HG03108 (cell line): ENCODE data around the gene TMC8.

Experiments
- ATAC-seq: cut with Tn5 transposase; IDR thresholded peaks from one replicate; pipeline ENCODE4 v1.9.1; 2021; ENCODE audit warnings: moderate library complexity; ENCODE audit not compliant: unreplicated experiment

The TMC8 gene

DNA sequence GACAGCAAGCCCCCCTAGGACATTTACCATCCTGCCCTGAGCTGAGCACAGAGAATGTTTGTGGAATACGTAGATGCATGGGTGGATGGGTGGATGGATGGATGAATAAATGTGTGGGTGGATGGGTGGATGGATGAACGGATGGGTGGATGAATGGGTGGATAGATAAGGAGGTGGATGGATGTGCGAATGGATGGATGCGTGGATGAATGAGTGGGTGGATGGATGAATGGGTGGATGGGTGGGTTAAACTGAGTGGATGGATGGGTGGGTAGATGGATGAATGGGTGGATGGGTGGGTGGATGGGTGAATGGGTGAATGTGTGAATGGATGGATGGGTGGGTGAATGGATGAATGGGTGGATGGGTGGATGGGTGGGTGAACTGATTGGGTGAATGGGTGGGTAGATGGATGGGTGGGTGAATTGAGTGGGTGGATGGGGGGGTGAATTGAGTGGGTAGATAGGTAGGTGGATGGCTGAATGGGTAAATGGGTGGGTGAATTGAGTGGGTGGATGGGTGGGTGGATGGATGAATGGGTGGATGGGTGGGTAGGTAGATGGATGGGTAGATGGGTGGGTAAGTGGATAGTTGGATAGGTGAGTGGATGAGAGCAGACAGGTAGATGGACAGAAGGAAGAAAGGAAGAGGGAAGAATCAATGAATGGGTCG lies 7.2 kb upstream of the TMC8 start:
- ATAC-seq, result no peak

DNA sequence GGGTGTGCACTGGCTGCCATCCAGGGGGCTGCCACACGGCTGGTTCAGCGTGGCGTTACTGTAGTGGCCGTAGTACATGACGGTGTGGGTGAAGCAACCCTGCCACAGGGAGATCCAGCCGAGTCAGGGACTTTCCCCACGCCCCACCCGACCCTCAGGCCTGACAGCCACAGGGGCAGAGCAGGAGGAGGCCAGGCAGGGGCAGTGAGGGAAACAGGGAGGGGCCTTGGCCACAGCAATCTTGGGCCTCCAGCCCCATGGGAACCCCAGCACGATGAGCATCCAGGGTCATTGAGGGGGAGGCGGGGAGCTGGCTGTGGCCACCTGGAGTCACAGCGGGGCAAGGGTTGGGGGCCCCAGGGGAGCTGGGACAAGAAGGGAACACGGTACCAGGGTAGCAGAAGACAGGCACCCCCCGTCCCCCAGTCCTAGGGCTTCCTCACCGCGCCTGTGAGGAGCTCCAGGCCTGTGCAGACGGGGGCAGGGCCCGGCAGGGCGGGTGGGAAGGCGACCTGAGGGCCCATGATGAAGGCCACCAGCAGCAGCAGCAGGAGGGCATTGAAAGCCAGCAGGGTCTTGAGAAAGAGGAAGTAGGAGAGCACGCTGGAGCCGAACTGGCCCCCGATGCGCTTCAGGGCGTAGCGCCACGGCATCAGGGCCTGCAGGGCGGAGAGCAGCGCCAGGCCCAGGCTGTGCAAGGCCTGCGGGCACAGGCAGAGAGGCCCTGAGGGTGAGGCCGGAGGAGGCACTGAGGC lies 6.3 kb upstream of the TMC8 start:
- ATAC-seq, result no peak

DNA sequence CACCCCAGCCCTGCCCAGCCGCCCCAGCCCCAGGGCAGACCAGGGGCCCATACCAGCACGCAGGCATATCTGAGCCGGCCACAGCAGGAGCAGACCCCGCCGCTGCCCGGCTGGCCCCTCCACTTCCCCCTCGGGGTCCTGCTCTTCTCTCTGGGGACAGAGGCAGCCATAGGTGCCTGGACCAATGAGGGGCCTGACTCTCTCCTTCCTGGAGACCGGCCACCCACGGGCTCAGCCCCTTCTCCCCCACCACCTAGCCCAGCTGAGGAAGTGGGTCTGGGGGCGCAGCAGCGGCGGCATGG lies 5.8 kb upstream of the TMC8 start:
- ATAC-seq, result no peak

GRCh38 chr17:78125138-78125913 lies 5.2 kb upstream of the TMC8 start:
- no peak for ATAC-seq

GRCh38 chr17:78125976-78126894 lies 4.3 kb upstream of the TMC8 start:
- no peak for ATAC-seq

DNA sequence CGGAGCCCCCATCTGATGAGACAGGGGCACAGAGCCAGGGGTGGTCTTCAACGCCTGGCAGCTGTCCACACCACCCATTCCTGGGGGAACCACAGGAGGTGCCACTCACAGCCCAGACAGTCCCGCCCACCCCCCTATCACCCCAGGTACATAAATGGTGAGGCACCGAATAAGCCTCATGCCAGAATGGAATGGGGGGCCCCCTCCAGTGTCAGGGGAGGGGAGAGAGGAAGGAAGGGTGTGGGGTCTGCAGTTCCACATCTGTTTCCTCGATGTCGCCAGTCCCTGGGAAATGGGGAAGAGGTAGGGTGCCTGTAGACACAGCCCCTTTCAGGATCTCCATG lies 3.7 kb upstream of the TMC8 start:
- no peak for ATAC-seq

DNA sequence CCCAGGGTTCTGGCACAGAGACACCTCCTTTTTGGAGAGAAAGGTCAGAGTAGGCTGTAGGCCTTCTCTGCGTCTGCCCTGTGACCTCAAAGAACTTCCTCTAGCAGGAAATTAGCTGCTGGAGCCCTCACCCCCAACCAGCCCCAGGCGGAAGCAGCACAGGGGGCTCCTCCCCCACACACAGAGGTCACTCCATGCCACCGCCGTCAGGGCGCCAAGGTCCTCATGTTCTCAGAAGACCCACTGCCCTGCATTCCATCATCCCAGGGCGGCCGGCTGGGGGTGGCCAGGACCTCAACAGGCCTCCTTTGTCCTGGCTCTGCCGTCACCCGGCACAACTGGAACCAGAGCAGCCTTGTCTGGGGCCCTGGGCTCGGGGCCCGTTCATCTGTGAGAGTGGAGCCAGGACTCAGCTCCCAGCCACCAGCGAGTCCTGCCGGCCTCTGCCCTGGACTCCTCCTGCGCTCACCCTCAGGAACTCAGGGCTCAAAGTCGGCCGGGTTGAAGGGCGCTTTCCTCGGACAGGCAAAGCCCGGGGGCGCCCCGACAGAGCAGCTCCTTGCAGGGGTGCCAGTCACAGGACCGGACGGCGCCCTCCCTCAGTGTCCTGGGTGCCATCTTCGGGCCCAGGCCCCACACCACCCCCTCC lies 3.2 kb upstream of the TMC8 start:
- no peak for ATAC-seq

- no peak for ATAC-seq
Measured at GRCh38 chr17:78127888-78128550, 2.6 kb upstream of the TMC8 start.

DNA sequence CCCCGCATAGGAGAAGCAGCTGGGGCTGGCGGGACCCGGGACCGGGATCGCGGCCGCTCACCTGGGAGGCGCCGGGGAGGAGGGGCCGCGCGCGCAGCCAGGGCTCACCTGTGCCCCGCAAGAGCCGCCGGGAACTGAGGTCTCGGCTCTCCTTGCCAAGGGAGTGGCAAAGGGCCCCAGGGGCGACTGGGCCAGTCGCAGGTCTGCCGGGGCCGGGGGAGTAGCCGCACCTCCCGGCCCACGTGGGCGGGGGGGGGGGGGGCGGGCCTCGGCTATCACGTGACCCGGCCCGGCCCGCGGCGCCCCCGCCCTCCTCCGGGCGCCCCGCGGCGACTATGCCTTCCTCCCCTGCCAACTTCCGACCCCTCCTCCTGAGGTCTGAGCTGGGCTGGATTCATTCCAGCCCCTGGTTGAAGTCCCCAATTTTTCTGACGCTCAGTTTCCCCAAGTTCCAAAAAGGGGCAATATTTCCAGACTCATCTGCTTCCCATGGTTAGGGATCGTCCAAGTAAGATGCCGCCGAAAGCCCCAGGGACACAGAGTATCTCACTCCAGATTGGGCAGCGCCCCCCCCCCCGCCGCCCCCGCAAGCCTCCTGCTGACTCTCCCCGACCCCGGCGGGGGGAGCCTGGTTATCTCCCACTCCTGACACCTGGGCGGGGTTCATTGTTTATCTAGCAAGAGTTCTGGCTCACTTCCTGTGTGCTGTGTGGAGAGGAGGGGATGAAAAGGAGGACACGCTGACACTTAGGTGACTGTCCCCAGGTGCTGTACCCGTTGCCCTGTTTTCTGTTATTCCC lies 1.8 kb upstream of the TMC8 start, which contains the start of gene TMC6:
Gene TMC6 (minus strand): TSS at position 205 of the 800 bp plus-strand sequence. CDS start 1,923 bp downstream, outside the sequence.
- no peak for ATAC-seq

GRCh38 chr17:78129351-78130089 lies 1.1 kb upstream of the TMC8 start:
- no peak for ATAC-seq

- ATAC-seq, result no peak
Measured at GRCh38 chr17:78130090-78130436, 508 bp upstream of the TMC8 start.

DNA sequence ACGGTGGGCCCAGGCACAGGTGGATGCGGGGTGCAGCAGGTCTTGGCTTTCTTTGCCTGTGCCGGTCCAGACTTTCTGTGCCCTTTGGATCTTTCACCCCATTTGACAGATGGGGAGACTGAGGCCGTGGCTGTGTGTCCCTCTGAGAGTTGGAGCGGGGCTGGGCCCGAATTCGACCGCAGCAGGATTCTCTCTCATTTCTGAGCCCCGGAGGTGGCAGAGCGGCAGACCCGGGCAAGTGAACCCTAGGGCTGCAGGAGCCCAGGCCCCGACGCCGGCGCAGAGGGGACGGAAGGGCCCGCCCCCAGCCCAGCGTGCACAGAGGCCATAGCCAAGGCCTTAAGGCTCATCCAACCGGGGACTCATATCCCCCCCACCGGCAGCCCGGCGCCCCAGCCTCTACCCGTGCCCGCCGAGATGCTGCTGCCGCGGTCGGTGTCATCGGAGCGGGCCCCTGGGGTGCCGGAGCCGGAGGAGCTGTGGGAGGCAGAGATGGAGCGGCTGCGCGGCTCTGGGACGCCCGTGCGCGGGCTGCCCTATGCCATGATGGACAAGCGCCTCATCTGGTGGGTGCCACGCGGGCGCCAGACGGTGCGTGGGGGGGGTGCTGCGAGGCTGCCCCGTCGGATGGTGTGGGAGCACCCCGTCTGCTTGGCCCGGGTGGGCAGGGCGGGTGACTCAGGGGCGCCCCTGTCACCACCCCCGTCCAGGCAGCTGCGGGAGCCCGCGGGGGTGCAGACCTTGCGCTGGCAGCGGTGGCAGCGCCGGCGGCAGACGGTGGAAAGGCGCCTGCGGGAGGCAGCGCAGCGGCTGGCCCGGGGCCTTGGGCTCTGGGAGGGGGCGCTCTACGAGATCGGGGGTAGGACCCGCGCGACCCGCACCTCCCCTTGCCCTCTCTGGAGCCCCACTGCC lies 857 bp downstream of the TMC8 start:
- no peak for ATAC-seq

GRCh38 chr17:78132084-78132676 lies 1.6 kb downstream of the TMC8 start:
- no peak for ATAC-seq

DNA sequence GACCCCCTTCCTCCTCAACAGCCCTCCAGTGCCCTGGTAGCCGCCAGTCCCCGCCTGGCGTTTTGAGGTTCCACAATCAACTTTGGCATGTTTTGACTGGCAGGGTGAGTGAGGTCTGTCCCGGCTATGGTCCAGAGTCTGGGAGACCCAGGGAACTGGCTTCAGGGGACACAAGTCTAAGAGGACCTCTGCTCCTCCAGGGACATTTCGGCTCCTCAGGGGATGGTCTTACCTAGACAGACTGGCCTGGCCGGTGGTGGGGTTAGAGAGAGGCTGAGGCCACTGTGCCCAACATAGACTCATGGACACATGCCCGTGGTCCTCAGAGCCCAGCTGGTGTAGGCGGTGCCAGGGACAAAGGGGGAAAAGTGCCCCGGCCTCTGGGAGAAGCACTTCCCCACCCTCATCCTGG lies 2.2 kb downstream of the TMC8 start:
- no peak for ATAC-seq

DNA sequence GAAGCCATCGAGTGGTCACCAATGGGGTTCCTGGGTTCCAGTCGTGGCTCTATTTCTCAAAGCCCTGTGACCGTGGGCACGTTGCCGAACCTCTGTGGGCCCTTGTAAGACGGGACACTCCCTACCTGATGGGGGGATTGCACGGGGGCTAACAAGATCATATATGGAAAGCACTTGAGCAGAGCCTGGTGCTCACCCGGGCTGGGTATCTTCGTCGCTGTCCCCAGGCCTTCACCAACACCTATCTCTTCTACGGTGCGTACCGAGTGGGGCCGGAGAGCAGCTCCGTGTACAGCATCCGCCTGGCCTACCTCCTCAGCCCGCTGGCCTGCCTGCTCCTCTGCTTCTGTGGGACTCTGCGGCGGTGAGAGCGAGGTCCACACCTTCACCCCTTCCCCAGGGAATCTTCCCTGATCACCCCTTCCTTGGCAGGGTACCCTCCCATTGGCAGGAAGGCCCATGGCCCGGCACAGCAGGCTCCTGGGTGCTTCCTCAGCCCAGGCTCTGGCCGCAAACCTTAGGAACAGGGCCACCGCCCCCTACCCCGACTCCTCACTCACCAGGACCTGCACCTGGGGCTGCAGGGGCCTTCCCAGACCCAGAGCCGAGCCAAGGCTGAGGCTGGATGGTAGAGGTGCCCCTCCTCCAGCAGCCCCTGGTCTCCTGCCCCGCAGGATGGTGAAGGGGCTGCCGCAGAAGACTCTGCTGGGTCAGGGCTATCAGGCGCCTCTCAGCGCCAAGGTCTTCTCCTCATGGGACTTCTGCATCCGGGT lies 2.8 kb downstream of the TMC8 start:
- ATAC-seq, result no peak
